Calu3 (cell line): Measurements from ENCODE around the gene EPG5. TPM values are rescaled to one million over a fixed set of nuclear protein-coding genes. Genes with fewer than 3 reads are reported as not detected.

Experiments used
- BruUV-seq: library from RNA; stranded (reverse); fragments of 400-500 nt; replicated peaks from 2 replicates; lab custom pipeline; 2021; lab: Mats Ljungman, UMichigan
- CTCF ChIA-PET: fragments of 300-600 bp; sonication (Branson Sonifier 250); formaldehyde crosslinking; loops from one replicate; lab custom pipeline; 2022; ENCODE audit warnings: antibody characterized with exemption; lab: Charles Lee
- DNase-seq: peaks from one replicate; pipeline ENCODE4 v3.0.0; 2022
- H3K27ac Mint-ChIP-seq: one replicate; pipeline ENCODE4 v1.8.0; 2022; ENCODE audit warnings: mixed read lengths; ENCODE audit not compliant: unreplicated experiment
- H3K27me3 Mint-ChIP-seq: one replicate; pipeline ENCODE4 v1.8.0; 2022; ENCODE audit warnings: mixed read lengths; ENCODE audit not compliant: unreplicated experiment
- H3K36me3 Mint-ChIP-seq: one replicate; pipeline ENCODE4 v1.8.0; 2022; ENCODE audit warnings: mild to moderate bottlenecking, moderate library complexity, mixed read lengths; ENCODE audit not compliant: insufficient read depth, unreplicated experiment
- H3K4me1 Mint-ChIP-seq: one replicate; pipeline ENCODE4 v1.8.0; 2022; ENCODE audit warnings: mild to moderate bottlenecking, low read depth, mixed read lengths; ENCODE audit not compliant: unreplicated experiment
- H3K4me3 Mint-ChIP-seq: one replicate; pipeline ENCODE4 v1.8.0; 2022; ENCODE audit warnings: mild to moderate bottlenecking, low read depth, moderate library complexity, mixed read lengths; ENCODE audit not compliant: unreplicated experiment
- H3K9me3 Mint-ChIP-seq: one replicate; pipeline ENCODE4 v1.8.0; 2022; ENCODE audit warnings: low read depth, mixed read lengths; ENCODE audit not compliant: unreplicated experiment
- intact Hi-C: fragments of 100-400 bp; cut with micrococcal nuclease; formaldehyde crosslinking; loops from one replicate; pipeline ENCODE4 v1.10.0; 2022; ENCODE audit not compliant: unreplicated experiment
- total RNA-seq: library from RNA; stranded (reverse); gene quantifications from 2 replicates; pipeline ENCODE4 v1.2.3, GENCODE V29; 2022
- TF ChIP-seq, protein P1 (sequence below): fragments of 200-600 bp; IDR thresholded peaks from one replicate; pipeline ENCODE4 v1.8.0; 2022; ENCODE audit warnings: antibody characterized with exemption; ENCODE audit not compliant: unreplicated experiment

EPG5 gene
- total RNA-seq, 1 experiment from 2014 or later = 25.6 TPM

DNA sequence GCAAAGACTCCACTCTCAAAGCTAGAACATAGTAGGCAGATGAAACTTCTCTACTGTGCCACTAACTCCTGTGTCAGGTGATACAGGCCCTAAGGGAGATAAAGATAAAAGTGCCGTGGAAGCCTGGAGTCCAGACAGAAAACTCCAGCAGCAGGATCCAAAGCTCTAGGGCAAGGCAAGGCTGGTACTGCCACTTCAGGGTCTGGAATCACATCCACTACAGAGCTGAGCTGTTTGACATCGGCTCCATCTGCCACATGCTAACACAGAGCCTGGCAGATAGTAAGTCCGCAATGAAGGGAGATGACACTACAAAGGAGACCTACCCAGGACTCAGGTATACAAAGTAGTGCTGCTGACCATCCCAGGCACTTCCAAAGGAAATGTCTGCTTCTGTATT, 34.4 kb downstream of the EPG5 start:
- TF ChIP-seq, protein P1, sequence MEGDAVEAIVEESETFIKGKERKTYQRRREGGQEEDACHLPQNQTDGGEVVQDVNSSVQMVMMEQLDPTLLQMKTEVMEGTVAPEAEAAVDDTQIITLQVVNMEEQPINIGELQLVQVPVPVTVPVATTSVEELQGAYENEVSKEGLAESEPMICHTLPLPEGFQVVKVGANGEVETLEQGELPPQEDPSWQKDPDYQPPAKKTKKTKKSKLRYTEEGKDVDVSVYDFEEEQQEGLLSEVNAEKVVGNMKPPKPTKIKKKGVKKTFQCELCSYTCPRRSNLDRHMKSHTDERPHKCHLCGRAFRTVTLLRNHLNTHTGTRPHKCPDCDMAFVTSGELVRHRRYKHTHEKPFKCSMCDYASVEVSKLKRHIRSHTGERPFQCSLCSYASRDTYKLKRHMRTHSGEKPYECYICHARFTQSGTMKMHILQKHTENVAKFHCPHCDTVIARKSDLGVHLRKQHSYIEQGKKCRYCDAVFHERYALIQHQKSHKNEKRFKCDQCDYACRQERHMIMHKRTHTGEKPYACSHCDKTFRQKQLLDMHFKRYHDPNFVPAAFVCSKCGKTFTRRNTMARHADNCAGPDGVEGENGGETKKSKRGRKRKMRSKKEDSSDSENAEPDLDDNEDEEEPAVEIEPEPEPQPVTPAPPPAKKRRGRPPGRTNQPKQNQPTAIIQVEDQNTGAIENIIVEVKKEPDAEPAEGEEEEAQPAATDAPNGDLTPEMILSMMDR = no peak
- DNase-seq = no peak
- Mint-ChIP-seq H3K27ac (no peak overlapping the region), H3K4me3 (no peak overlapping the region), H3K9me3 (no peaks in the 10 kb centered on the region), H3K27me3 (no peaks in the 10 kb centered on the region), H3K4me1 (peaks cover 7% of the 10 kb centered on the region), H3K36me3 (peaks cover 21% of the 10 kb centered on the region)
- intact Hi-C loops = no loop called here
- CTCF ChIA-PET = interaction anchor here (0.7 kb wide), 1 partner anchor 10 kb away, joined by 4 read pairs; no protein-coding TSS in a partner anchor
- BruUV-seq = no TSS peak

DNA sequence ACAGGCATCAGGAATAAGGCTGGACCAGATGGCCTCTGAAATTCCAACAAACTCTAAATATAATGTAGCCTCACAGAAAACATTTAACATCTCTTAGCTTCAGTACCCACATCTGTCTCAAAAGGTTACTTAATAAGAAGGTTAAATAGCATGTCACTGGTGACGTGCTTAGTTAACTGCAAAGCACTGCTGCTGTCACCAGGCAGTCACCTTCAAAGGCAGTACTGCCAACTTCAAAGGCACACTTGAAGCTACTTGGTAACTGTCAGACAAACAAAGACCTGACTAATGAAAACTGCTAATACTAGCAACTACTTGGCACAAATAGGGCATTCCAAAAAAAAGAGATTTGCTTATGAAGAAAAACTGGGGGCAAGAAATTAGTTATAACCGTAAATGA, 36.2 kb downstream of the EPG5 start:
- TF ChIP-seq, protein P1 = no peak
- CTCF ChIA-PET = no interaction called here
- Mint-ChIP-seq H3K9me3 (no peaks in the 10 kb centered on the region), H3K27me3 (no peaks in the 10 kb centered on the region), H3K4me3 (no peak overlapping the region), H3K36me3 (peaks cover 26% of the 10 kb centered on the region), H3K4me1 (peaks cover 6% of the 10 kb centered on the region), H3K27ac (no peak overlapping the region)
- intact Hi-C loops = no loop called here
- no peak for DNase-seq
- no TSS peak for BruUV-seq

DNA sequence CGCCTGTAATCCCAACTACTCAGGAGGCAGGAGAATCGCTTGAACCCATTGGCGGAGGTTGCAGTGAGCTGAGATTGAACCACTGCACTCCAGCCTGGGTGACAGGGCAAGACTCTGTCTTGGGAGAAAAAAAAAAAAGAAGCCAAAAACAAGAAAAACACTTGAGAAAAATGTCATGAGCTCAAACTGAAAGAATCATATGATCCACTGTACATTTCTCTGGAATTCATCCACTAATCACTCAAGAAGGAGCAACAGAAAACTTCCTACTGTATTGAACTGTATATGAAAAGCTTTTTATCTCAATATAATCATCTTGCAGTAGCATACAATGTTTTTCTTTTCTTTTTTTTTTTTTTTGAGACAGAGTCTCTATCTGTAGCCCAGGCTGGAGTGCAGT, 40.4 kb downstream of the EPG5 start:
- Mint-ChIP-seq H3K9me3 (no peaks in the 10 kb centered on the region), H3K36me3 (peaks cover 24% of the 10 kb centered on the region), H3K4me1 (no peaks in the 10 kb centered on the region), H3K27me3 (no peaks in the 10 kb centered on the region), H3K4me3 (no peak overlapping the region), H3K27ac (no peak overlapping the region)
- no TSS peak for BruUV-seq
- CTCF ChIA-PET = interaction anchor here (0.6 kb wide), 1 partner anchor 10 kb away, joined by 3 read pairs; no protein-coding TSS in a partner anchor
- no peak for DNase-seq
- TF ChIP-seq, protein P1 = no peak
- intact Hi-C loops = no loop called here

DNA sequence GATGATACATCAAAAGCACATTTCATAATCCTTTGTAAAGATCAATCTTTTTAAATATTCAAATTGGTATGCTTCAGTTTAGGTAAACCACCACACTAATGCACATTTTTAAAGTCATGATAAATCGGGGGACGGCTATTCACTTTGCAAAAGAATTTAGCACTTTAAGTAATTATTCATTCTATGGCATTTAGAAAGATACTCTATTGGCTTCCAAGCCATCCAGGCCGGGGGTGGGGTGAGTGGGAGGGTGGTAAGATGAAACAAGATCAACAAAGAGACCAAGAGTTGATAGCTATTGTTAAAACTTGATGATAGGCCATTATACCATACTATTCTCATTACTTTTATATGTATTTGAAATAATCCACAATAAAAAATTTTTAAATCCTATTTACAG, 41.0 kb downstream of the EPG5 start:
- CTCF ChIA-PET = no interaction called here
- H3K36me3 Mint-ChIP-seq = peaks cover 20% of the 10 kb centered on the region
- intact Hi-C loops = no loop called here
- H3K4me1 Mint-ChIP-seq = peaks cover under 1% of the 10 kb centered on the region
- no peak overlapping the region for H3K4me3 Mint-ChIP-seq
- no peaks in the 10 kb centered on the region for H3K9me3 Mint-ChIP-seq
- no peaks in the 10 kb centered on the region for H3K27me3 Mint-ChIP-seq
- BruUV-seq = no TSS peak
- TF ChIP-seq, protein P1 = no peak
- no peak for DNase-seq
- no peak overlapping the region for H3K27ac Mint-ChIP-seq
